GM10248 (cell line): ENCODE results near the gene PPARD.

ENCODE experiments used
- CTCF ChIA-PET: fragments of 300-600 bp; sonication (Branson Sonifier 250); formaldehyde crosslinking; extraction: SDS; loops from one replicate; lab custom pipeline; 2021; ENCODE audit warnings: antibody characterized with exemption; lab: Yijun Ruan, JAX
- POLR2A ChIA-PET: fragments of 350-650 bp; sonication (Branson Sonifier 250); formaldehyde crosslinking; extraction: SDS; loops from one replicate; lab custom pipeline; 2020; ENCODE audit warnings: antibody characterized with exemption; lab: Yijun Ruan, JAX
- DNase-seq: peaks from one replicate; pipeline ENCODE4 v3.0.0; 2012; ENCODE audit errors: extremely low spot score
- CTCF ChIP-seq: IDR thresholded peaks from 2 replicates; pipeline ENCODE4 v1.5.1; 2012; ENCODE audit warnings: mild to moderate bottlenecking, low read depth; ENCODE audit errors: extremely low read depth, missing control alignments, control extremely low read depth

Gene PPARD

DNA sequence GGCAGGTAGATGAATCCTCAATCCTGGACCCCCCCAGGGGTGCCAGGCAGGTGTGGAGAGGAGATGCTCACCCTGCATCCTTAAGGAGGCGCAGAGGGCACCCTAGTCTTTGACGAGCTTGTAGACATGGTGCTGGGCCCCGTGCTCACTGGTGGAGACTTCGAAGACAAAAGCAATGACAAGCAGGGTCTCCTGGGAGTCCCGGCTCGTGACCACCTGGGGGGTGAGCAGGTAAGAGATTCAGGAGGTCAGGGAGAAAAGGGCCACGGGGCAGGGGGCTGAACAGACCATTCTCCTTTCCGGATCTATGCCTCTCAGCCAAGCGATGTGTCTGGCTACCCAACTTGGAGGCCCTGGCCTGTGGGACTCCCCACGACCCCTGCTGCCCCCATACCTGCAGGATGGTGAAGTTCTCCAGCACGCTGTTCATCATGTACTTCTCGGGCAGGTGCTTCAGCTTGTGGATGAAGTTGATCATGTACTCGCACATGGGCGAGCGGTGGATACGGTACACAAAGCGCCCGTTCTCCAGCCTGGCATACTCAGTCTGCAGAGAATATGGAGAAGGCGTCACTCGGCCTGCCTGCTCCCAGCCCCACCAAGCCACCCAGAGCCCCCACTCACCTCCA lies 132.7 kb downstream of the PPARD start:
- POLR2A ChIA-PET = interaction anchor here (0.6 to 1.0 kb wide), 2 partner anchors 135 to 179 kb away, joined by 3 to 10 read pairs; no protein-coding TSS in a partner anchor
- no peak for DNase-seq
- no peak for TF ChIP-seq CTCF
- CTCF ChIA-PET = no interaction called here

DNA sequence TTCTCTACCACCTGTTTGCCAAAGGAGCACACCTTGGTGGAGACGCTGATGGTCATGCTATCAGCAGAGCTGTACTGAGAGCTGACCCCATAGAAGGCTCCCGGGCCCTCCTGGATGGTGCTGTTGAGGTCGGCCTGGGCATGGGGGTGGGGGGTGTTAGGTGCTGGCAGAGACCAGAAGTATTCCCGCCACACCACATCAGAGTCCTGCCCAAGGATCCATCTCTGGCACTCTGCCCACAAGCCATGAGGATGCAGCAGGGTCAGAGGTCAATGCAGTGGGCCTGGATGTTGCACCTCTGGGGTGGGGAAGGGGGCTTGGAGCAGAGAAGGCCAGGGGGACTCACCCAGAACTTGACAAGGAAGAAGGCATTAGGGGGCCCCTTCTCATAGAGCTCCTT lies 133.2 kb downstream of the PPARD start:
- no peak for DNase-seq
- ChIA-PET POLR2A (interaction anchor here (0.6 to 1.0 kb wide), 2 partner anchors 135 to 180 kb away, joined by 3 to 10 read pairs; no protein-coding TSS in a partner anchor), CTCF (interaction anchor here (1.3 kb wide), 1 partner anchor 133 kb away, joined by 3 read pairs; no protein-coding TSS in a partner anchor)
- no peak for TF ChIP-seq CTCF

DNA sequence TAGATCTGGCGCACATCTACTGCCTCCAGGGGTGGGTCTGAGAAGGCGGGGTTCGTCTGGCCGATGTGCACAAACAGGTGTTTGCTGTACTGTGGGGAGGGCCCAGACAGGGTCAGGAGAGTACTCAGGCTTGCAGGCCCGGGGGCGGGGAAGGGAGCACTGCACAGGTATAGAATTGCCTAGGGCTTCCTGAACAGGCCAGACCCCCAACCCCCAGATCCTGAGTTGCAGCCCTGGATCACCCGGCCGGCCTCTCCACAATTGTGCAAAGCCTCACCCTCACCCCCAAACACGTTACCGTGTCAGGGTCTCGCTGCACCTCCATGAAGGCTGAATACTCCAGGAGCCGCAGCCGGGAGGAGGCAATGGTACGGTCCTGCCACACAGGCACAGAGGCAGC lies 133.6 kb downstream of the PPARD start:
- DNase-seq = no peak
- no peak for TF ChIP-seq CTCF
- CTCF ChIA-PET = interaction anchor here (1.3 kb wide), 1 partner anchor 133 kb away, joined by 3 read pairs; no protein-coding TSS in a partner anchor
- POLR2A ChIA-PET = interaction anchor here (0.6 to 1.0 kb wide), 2 partner anchors 135 to 180 kb away, joined by 3 to 10 read pairs; no protein-coding TSS in a partner anchor

- ChIA-PET POLR2A (interaction anchor here (0.7 to 1.6 kb wide), 2 partner anchors 15 to 447 kb away, joined by 3 to 5 read pairs; no protein-coding TSS in a partner anchor), CTCF (interaction anchor here (1.3 to 1.7 kb wide), 2 partner anchors 9 to 27 kb away, joined by 3 to 5 read pairs; partner anchors contain the start of gene RPL10A)
- DNase-seq = no peak
- no peak for TF ChIP-seq CTCF
These were observed 134.7 kb downstream of the PPARD start for GRCh38 chr6:35477028-35477427.
